ENCODE data around the gene HDAC4.

The HDAC4 gene

DNA sequence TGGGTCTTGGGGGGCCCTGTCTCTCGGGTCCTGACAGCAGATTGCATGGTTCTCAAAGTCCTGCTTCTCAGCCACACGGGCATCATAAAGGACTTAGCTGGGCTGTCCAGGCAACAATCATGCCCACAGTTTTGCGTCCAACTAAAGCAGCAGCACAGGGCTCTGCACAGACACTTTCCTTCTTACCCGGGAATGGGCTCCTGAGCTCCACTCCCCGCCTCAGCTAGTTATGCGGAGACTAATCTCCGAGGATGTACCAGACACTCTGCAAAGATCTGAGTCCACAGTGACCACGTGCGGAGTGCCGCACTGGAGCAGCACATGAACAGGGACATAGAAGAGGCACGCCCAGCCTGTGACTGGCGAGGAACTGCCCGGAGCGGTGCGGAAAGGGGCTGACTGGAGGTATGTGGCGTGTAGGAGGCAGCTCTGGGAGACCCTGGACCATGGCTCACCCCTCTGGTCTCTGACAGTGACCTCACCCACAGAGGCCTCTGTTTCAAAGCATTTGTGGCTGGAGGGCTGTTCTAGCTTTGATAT lies 270.0 kb downstream of the HDAC4 start:
- Histone ChIP-seq H2BK5ac (ENCODE audit: low read depth, low read length, poor library complexity) (no peak overlapping the region), H4K8ac (ENCODE audit: low read depth, low read length) (no peak overlapping the region), H3K36me3 (ENCODE audit: control insufficient read depth in 1 of 2, insufficient read depth in 2 of 2, low read length in 2 of 2) (peaks cover 6 to 11% of the 10 kb centered on the region in 2 experiments), H3K9me3 (ENCODE audit: insufficient read depth, low read depth, low read length) (no peaks in the 10 kb centered on the region), H3K79me2 (ENCODE audit: control insufficient read depth, insufficient read depth, low read length, poor library complexity) (no peaks in the 10 kb centered on the region), H2AFZ (ENCODE audit: insufficient read depth, low read length, poor library complexity) (no peak overlapping the region), H3K4ac (ENCODE audit: low read depth, low read length) (no peak overlapping the region), H2BK12ac (ENCODE audit: low read length) (no peak overlapping the region), H3K4me2 (ENCODE audit: low read length) (no peak overlapping the region), H2AK5ac (ENCODE audit: low read length) (no peak overlapping the region), H4K12ac (ENCODE audit: low read depth, low read length) (no peak overlapping the region), H4K91ac (ENCODE audit: low read depth, low read length) (no peak overlapping the region), H3K4me1 (ENCODE audit: control insufficient read depth in 1 of 2, insufficient read depth in 2 of 2, low read length in 2 of 2) (no peaks in the 10 kb centered on the region), H3K27ac (ENCODE audit: low read depth, low read length) (no peak overlapping the region), H3K27me3 (ENCODE audit: insufficient read depth, low read length) (no peaks in the 10 kb centered on the region), H3K23ac (ENCODE audit: low read length) (no peak overlapping the region), H3K79me1 (ENCODE audit: low read length) (no peaks in the 10 kb centered on the region), H2BK120ac (ENCODE audit: insufficient read depth, low read length, poor library complexity) (no peak overlapping the region), H3K9ac (ENCODE audit: low read length) (no peak overlapping the region), H3K4me3 (ENCODE audit: low read depth, low read length) (no peak overlapping the region), H3K18ac (ENCODE audit: low read length) (no peak overlapping the region), H3K14ac (ENCODE audit: low read length) (no peak overlapping the region)
- DNase-seq, result no peak
- no CpG with 5 or more reads among the region's 16 CpGs for WGBS (ENCODE audit: extremely low coverage, insufficient coverage, insufficient read length)

DNA sequence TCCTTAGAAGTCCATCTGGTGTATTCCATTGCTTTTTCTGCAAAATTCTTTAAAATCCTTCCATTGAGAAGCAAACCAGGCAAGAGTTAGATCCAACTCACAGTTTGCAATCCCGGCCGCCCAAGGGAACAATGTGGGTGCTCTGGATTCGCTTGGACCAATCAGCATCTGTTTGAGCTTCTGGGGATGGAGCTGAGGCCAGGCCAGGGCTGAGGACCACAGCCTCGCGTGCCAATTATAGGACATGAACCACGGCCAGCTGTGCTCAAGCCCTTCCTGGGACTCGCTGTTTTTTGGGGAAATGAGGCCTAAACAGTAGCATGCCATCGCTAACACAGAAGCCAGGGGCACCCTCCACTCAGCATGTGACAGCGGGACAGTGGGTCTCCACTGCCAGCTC lies 270.8 kb downstream of the HDAC4 start:
- H3K79me1 ChIP-seq (ENCODE audit: low read length), result no peaks in the 10 kb centered on the region
- H3K9me3 ChIP-seq (ENCODE audit: insufficient read depth, low read depth, low read length), result no peaks in the 10 kb centered on the region
- WGBS (ENCODE audit: extremely low coverage, insufficient coverage, insufficient read length), result no CpG with 5 or more reads among the region's 9 CpGs
- DNase-seq, result no peak
- no peak overlapping the region for H3K18ac ChIP-seq (ENCODE audit: low read length)
- H3K79me2 ChIP-seq (ENCODE audit: control insufficient read depth, insufficient read depth, low read length, poor library complexity), result no peaks in the 10 kb centered on the region
- H3K4me1 ChIP-seq (ENCODE audit: control insufficient read depth in 1 of 2, insufficient read depth in 2 of 2, low read length in 2 of 2), result no peaks in the 10 kb centered on the region
- no peak overlapping the region for H3K14ac ChIP-seq (ENCODE audit: low read length)
- H2BK5ac ChIP-seq (ENCODE audit: low read depth, low read length, poor library complexity), result no peak overlapping the region
- no peak overlapping the region for H2BK120ac ChIP-seq (ENCODE audit: insufficient read depth, low read length, poor library complexity)
- no peak overlapping the region for H3K4me3 ChIP-seq (ENCODE audit: low read depth, low read length)
- peaks cover 10 to 17% of the 10 kb centered on the region in 2 experiments for H3K36me3 ChIP-seq (ENCODE audit: control insufficient read depth in 1 of 2, insufficient read depth in 2 of 2, low read length in 2 of 2)
- no peaks in the 10 kb centered on the region for H3K27me3 ChIP-seq (ENCODE audit: insufficient read depth, low read length)
- H2BK12ac ChIP-seq (ENCODE audit: low read length), result no peak overlapping the region
- no peak overlapping the region for H2AK5ac ChIP-seq (ENCODE audit: low read length)
- H3K4ac ChIP-seq (ENCODE audit: low read depth, low read length), result no peak overlapping the region
- H3K9ac ChIP-seq (ENCODE audit: low read length), result no peak overlapping the region
- H3K23ac ChIP-seq (ENCODE audit: low read length), result no peak overlapping the region
- no peak overlapping the region for H3K4me2 ChIP-seq (ENCODE audit: low read length)
- H2AFZ ChIP-seq (ENCODE audit: insufficient read depth, low read length, poor library complexity), result no peak overlapping the region
- no peak overlapping the region for H4K12ac ChIP-seq (ENCODE audit: low read depth, low read length)
- H3K27ac ChIP-seq (ENCODE audit: low read depth, low read length), result no peak overlapping the region
- no peak overlapping the region for H4K91ac ChIP-seq (ENCODE audit: low read depth, low read length)
- H4K8ac ChIP-seq (ENCODE audit: low read depth, low read length), result no peak overlapping the region

DNA sequence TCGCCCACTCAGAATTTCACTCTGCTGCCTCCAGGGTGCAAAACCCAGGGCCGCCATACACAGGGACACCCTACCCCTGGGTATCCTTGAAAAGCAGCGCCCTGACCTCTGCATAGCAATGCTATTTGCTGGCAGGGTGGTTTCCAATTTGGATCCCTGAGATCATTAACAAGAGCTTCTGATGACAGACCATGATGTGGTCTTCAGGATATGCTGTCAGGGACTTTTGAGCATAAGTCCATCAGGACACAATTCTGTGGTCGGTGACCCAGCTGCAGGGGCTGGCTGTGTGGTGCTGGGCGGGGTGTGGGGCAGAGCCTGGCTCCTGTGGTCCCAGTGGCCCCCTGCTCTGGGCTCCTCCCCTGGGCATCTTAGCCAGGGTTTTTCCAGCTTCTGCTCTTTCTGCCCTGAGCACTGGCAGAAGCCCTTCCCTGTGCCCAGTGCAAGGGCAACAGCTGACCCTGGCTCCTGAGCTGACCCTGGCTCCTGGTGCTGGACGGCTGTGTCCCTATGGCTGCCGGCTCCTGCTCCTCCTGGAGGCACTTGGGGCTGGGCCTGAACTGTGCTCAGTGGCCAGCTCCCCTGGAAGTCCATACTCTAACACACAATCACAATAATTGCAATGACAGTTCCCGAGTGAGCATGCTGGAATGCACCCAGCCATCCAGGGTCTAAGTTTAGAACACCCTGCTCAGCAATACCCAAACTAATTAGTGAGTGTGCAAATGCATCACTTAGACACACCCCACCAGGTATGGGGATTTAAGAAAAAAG lies 271.5 kb downstream of the HDAC4 start:
- H3K14ac ChIP-seq (ENCODE audit: low read length), result no peak overlapping the region
- H2AK5ac ChIP-seq (ENCODE audit: low read length), result no peak overlapping the region
- H3K36me3 ChIP-seq (ENCODE audit: control insufficient read depth in 1 of 2, insufficient read depth in 2 of 2, low read length in 2 of 2), result peaks cover 15 to 24% of the 10 kb centered on the region in 2 experiments
- DNase-seq, result no peak
- no peak overlapping the region for H3K4me2 ChIP-seq (ENCODE audit: low read length)
- H3K27ac ChIP-seq (ENCODE audit: low read depth, low read length), result no peak overlapping the region
- no peak overlapping the region for H3K23ac ChIP-seq (ENCODE audit: low read length)
- H3K9me3 ChIP-seq (ENCODE audit: insufficient read depth, low read depth, low read length), result peaks cover 4% of the 10 kb centered on the region
- no peak overlapping the region for H4K12ac ChIP-seq (ENCODE audit: low read depth, low read length)
- no peak overlapping the region for H3K9ac ChIP-seq (ENCODE audit: low read length)
- no peaks in the 10 kb centered on the region for H3K27me3 ChIP-seq (ENCODE audit: insufficient read depth, low read length)
- H4K8ac ChIP-seq (ENCODE audit: low read depth, low read length), result no peak overlapping the region
- no peak overlapping the region for H3K18ac ChIP-seq (ENCODE audit: low read length)
- H2BK5ac ChIP-seq (ENCODE audit: low read depth, low read length, poor library complexity), result no peak overlapping the region
- H3K4me3 ChIP-seq (ENCODE audit: low read depth, low read length), result no peak overlapping the region
- no peaks in the 10 kb centered on the region for H3K4me1 ChIP-seq (ENCODE audit: control insufficient read depth in 1 of 2, insufficient read depth in 2 of 2, low read length in 2 of 2)
- no CpG with 5 or more reads among the region's 8 CpGs for WGBS (ENCODE audit: extremely low coverage, insufficient coverage, insufficient read length)
- no peak overlapping the region for H2BK12ac ChIP-seq (ENCODE audit: low read length)
- no peak overlapping the region for H4K91ac ChIP-seq (ENCODE audit: low read depth, low read length)
- no peaks in the 10 kb centered on the region for H3K79me2 ChIP-seq (ENCODE audit: control insufficient read depth, insufficient read depth, low read length, poor library complexity)
- H2AFZ ChIP-seq (ENCODE audit: insufficient read depth, low read length, poor library complexity), result no peak overlapping the region
- no peak overlapping the region for H2BK120ac ChIP-seq (ENCODE audit: insufficient read depth, low read length, poor library complexity)
- no peaks in the 10 kb centered on the region for H3K79me1 ChIP-seq (ENCODE audit: low read length)
- H3K4ac ChIP-seq (ENCODE audit: low read depth, low read length), result no peak overlapping the region

DNA sequence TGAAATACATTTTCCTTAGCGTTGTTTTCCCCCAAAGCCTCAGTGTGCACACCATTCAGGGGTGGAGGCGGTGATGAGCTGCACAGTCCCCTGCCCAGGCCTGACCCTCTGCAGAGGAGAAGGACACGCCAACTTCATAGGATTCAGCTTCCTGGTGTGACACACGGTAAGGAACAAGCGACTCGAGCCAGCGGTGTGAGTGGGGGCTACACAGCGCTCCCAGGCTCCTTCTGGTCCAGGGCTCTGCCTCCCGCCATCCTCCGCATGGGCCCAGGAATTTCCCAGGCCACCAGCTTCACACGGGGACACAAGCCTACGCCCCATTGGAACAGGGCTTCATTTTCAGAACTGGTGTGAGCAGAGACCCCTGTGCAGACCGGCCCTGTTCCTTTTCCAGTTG lies 272.1 kb downstream of the HDAC4 start:
- Histone ChIP-seq H4K91ac (ENCODE audit: low read depth, low read length) (no peak overlapping the region), H2BK120ac (ENCODE audit: insufficient read depth, low read length, poor library complexity) (no peak overlapping the region), H3K9ac (ENCODE audit: low read length) (no peak overlapping the region), H3K14ac (ENCODE audit: low read length) (no peak overlapping the region), H3K4ac (ENCODE audit: low read depth, low read length) (no peak overlapping the region), H3K36me3 (ENCODE audit: control insufficient read depth in 1 of 2, insufficient read depth in 2 of 2, low read length in 2 of 2) (peaks cover 9 to 19% of the 10 kb centered on the region in 2 experiments), H2BK12ac (ENCODE audit: low read length) (no peak overlapping the region), H3K79me1 (ENCODE audit: low read length) (no peaks in the 10 kb centered on the region), H3K23ac (ENCODE audit: low read length) (no peak overlapping the region), H2BK5ac (ENCODE audit: low read depth, low read length, poor library complexity) (no peak overlapping the region), H2AK5ac (ENCODE audit: low read length) (no peak overlapping the region), H3K27me3 (ENCODE audit: insufficient read depth, low read length) (no peaks in the 10 kb centered on the region), H3K4me3 (ENCODE audit: low read depth, low read length) (no peak overlapping the region), H4K12ac (ENCODE audit: low read depth, low read length) (no peak overlapping the region), H3K79me2 (ENCODE audit: control insufficient read depth, insufficient read depth, low read length, poor library complexity) (no peaks in the 10 kb centered on the region), H3K9me3 (ENCODE audit: insufficient read depth, low read depth, low read length) (peaks cover 4% of the 10 kb centered on the region), H3K18ac (ENCODE audit: low read length) (no peak overlapping the region), H2AFZ (ENCODE audit: insufficient read depth, low read length, poor library complexity) (no peak overlapping the region), H3K4me2 (ENCODE audit: low read length) (no peak overlapping the region), H3K4me1 (ENCODE audit: control insufficient read depth in 1 of 2, insufficient read depth in 2 of 2, low read length in 2 of 2) (no peaks in the 10 kb centered on the region), H3K27ac (ENCODE audit: low read depth, low read length) (no peak overlapping the region), H4K8ac (ENCODE audit: low read depth, low read length) (no peak overlapping the region)
- no CpG with 5 or more reads among the region's 13 CpGs for WGBS (ENCODE audit: extremely low coverage, insufficient coverage, insufficient read length)
- DNase-seq, result no peak
